ENCODE measurements around the gene SNX10.

Gene SNX10

DNA sequence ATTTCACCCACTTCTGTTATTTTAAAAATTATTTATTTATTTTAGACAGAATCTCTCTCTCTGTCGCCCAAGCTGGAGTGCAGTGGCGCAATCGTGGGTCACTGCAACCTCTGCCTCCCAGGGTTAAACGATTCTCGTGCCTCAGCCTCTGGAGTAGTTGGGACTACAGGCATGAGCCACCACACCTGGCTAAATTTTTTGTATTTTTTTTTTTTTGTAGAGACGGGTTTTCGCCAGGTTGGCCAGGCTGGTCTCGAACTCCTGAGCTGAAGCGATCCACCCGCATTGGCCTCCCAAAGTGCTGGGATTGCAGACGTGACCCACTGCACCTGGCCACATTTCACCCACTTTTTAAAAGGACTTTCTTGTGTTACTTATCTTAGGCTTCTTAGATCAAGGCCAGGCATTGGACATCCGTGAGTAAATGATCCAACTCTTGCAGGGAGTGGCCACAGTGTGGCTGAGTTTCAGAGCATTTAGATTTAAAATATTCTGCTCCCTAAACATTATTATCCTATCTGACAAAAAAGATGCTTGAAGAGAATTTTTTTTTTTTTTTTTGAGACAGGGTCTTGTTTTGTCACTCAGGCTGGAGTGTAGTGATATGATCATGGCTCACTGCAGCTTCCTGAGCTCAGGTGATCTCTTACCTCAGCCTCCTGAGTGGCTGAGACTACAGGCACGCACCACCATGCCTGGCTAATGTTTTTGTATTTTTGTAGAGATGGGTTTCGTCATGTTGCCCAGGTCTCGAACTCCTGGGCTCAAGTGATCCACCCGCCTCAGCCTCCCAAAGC lies 14.4 kb downstream of the SNX10 start:
- Mint-ChIP-seq H3K27me3 (ENCODE audit: low read depth) (peaks cover 6% of the 10 kb centered on the region), H3K9me3 (no peaks in the 10 kb centered on the region), H3K4me1 (no peaks in the 10 kb centered on the region), H3K27ac (no peak overlapping the region), H3K4me3 (no peak overlapping the region), H3K36me3 (ENCODE audit: low read depth) (peaks cover 8% of the 10 kb centered on the region)
- TF ChIP-seq, protein P1, sequence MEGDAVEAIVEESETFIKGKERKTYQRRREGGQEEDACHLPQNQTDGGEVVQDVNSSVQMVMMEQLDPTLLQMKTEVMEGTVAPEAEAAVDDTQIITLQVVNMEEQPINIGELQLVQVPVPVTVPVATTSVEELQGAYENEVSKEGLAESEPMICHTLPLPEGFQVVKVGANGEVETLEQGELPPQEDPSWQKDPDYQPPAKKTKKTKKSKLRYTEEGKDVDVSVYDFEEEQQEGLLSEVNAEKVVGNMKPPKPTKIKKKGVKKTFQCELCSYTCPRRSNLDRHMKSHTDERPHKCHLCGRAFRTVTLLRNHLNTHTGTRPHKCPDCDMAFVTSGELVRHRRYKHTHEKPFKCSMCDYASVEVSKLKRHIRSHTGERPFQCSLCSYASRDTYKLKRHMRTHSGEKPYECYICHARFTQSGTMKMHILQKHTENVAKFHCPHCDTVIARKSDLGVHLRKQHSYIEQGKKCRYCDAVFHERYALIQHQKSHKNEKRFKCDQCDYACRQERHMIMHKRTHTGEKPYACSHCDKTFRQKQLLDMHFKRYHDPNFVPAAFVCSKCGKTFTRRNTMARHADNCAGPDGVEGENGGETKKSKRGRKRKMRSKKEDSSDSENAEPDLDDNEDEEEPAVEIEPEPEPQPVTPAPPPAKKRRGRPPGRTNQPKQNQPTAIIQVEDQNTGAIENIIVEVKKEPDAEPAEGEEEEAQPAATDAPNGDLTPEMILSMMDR (IDR thresholded peaks at IDR 0.05; ENCODE audit: unreplicated experiment in 3 of 3) = no peak

DNA sequence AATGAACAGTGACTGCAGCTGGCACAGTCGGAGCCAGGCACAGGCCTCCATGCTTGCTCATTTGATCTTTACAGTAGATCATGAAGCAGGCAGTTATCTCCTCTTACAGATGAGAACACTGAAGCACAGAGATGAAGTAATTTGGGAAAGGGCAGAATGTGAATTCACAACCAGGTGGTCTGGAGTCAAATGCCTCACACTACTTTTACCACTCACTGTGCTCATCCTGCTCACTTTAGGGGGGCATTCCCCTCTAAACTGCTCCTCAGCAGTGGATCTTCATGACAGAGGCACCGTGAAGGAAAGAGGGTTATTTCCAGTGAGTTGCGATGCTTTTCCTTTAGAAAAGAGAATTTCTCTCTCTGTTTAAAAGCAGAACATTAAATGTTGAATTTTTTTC lies 15.1 kb downstream of the SNX10 start:
- TF ChIP-seq, protein P1 (IDR thresholded peaks at IDR 0.05; ENCODE audit: unreplicated experiment in 3 of 3) = no peak
- Mint-ChIP-seq H3K27ac (no peak overlapping the region), H3K27me3 (ENCODE audit: low read depth) (peaks cover 9% of the 10 kb centered on the region), H3K4me3 (no peak overlapping the region), H3K36me3 (ENCODE audit: low read depth) (peaks cover 7% of the 10 kb centered on the region), H3K4me1 (no peaks in the 10 kb centered on the region), H3K9me3 (no peaks in the 10 kb centered on the region)

DNA sequence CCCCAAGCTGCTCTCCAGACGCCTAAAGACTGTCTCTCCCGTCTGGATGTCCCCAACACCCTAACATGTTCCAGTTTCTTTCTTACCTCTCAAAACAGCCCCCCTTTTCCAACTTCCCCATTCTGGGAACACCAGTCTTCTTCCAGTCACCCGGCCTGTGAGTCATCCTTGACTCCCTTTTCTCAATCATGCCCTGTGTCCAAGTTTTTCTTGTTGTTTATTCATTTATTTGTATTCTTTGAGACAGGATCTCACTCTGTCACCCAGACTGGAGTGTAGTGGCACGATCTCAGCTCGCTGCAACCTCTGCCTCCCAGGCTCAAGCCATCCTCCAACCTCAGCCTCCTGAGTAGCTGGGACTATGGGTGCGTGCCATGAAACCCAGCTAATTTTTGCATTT lies 15.6 kb downstream of the SNX10 start:
- Mint-ChIP-seq H3K4me1 (no peaks in the 10 kb centered on the region), H3K36me3 (ENCODE audit: low read depth) (peaks cover 7% of the 10 kb centered on the region), H3K27me3 (ENCODE audit: low read depth) (peaks cover 9% of the 10 kb centered on the region), H3K4me3 (no peak overlapping the region), H3K27ac (no peak overlapping the region), H3K9me3 (no peaks in the 10 kb centered on the region)
- TF ChIP-seq, protein P1 (IDR thresholded peaks at IDR 0.05; ENCODE audit: unreplicated experiment in 3 of 3) = no peak

DNA sequence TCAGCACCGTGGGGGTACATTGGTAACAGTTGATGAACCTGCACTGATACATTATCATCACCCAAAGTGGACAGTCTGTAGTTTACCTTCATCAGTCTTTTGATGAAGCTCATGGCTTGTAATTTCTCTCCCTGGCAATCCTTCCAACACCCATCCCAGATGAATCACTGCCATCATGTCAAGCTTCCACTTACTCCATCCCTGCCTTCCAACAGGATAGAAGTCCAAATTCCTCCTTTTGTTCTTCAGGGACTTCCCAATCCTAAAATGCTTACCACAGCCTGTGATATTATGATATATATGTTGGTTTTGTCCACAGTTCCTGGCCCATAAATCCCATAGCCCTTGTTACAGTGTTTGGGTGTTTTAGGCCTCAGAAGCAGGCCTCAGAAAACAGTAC lies 16.1 kb downstream of the SNX10 start:
- Mint-ChIP-seq H3K4me1 (no peaks in the 10 kb centered on the region), H3K9me3 (no peaks in the 10 kb centered on the region), H3K4me3 (no peak overlapping the region), H3K36me3 (ENCODE audit: low read depth) (peaks cover 7% of the 10 kb centered on the region), H3K27me3 (ENCODE audit: low read depth) (peaks cover 9% of the 10 kb centered on the region), H3K27ac (peak overlapping the region in 1 of 3 experiments; percentile 30)
- TF ChIP-seq, protein P1 (IDR thresholded peaks at IDR 0.05; ENCODE audit: unreplicated experiment in 3 of 3) = no peak

DNA sequence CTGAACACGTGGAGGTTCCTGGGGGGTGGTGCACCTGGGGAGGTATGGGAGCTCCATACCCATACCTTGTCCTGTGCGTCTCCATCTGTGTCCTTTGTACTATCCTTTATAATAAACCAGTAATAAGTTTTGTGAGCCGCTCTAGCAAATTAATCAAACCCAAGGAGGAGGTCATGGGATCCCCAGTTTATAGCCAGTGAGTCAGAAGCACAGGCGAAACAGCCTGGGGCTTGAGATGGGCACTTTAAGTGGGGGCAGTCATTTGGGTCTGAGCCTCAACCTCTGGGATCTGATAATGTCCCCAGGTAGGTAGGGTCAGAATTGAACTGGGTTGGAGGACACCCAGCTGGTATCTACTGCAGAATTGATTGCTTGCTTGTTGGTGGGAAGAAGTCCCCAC lies 16.9 kb downstream of the SNX10 start:
- TF ChIP-seq, protein P1 (IDR thresholded peaks at IDR 0.05; ENCODE audit: unreplicated experiment in 3 of 3) = no peak
- no peaks in the 10 kb centered on the region for H3K9me3 Mint-ChIP-seq
- no peak overlapping the region for H3K27ac Mint-ChIP-seq
- H3K4me3 Mint-ChIP-seq = no peak overlapping the region
- H3K27me3 Mint-ChIP-seq (ENCODE audit: low read depth) = peaks cover 9% of the 10 kb centered on the region
- no peaks in the 10 kb centered on the region for H3K4me1 Mint-ChIP-seq
- peaks cover 4% of the 10 kb centered on the region for H3K36me3 Mint-ChIP-seq (ENCODE audit: low read depth)

DNA sequence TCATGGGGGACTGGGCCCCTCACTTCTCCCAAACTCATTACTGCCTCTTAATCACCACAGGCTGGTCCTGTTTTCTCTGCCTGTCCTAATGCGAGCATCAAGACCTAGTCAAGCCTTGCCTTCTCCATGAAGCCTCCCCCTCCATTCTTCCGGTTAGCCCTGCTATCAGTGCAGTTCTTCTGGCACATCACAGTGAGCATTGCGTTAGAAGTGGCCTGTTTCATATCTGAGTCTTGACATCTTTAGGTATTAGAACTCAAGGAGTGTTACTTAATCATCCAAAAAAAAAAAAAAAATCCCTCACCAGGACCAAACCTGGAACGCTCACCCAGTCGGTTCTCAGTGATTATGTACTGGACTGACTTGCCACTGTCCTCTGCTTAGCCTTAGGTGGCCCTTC lies 17.4 kb downstream of the SNX10 start:
- TF ChIP-seq, protein P1 (IDR thresholded peaks at IDR 0.05; ENCODE audit: unreplicated experiment in 3 of 3) = no peak
- Mint-ChIP-seq H3K4me1 (no peaks in the 10 kb centered on the region), H3K27me3 (ENCODE audit: low read depth) (peaks cover 9% of the 10 kb centered on the region), H3K27ac (no peak overlapping the region), H3K9me3 (no peaks in the 10 kb centered on the region), H3K36me3 (ENCODE audit: low read depth) (peaks cover 3% of the 10 kb centered on the region), H3K4me3 (no peak overlapping the region)

Data from nephron (organoid).